Activated naive CD8-positive, alpha-beta T cell treated with anti-CD3 and anti-CD28 coated beads, Interleukin-2, amount 10 ng/mL, durations not matched to agents 7 days and 5 days (primary cell): ENCODE measurements around the gene LIN28B. TPM values are rescaled to one million over a fixed set of nuclear protein-coding genes. Genes with fewer than 3 reads are reported as not detected.

Experiments
- ATAC-seq: fragments of 150-1000 bp; cut with Tn5 transposase; one replicate; pipeline ENCODE4 v1.10.0; 2021; ENCODE audit warnings: low read depth, moderate library complexity
- POLR2A ChIA-PET: fragments of 350-600 bp; sonication (Branson Sonifier 250); formaldehyde crosslinking; loops from one replicate; lab custom pipeline; 2021; ENCODE audit warnings: antibody characterized with exemption; lab: Charles Lee
- DNase-seq: peaks from one replicate; pipeline ENCODE4 v3.0.0; 2021
- H3K27ac Mint-ChIP-seq: one replicate; pipeline ENCODE4 v1.8.0; 2022; ENCODE audit warnings: mild to moderate bottlenecking, mixed read lengths
- H3K27me3 Mint-ChIP-seq: one replicate; pipeline ENCODE4 v1.8.0; 2022; ENCODE audit warnings: mild to moderate bottlenecking, moderate library complexity, mixed read lengths
- H3K36me3 Mint-ChIP-seq: one replicate; pipeline ENCODE4 v1.8.0; 2021; ENCODE audit warnings: mild to moderate bottlenecking, mixed read lengths
- H3K4me1 Mint-ChIP-seq: one replicate; pipeline ENCODE4 v1.8.0; 2021; ENCODE audit warnings: mixed read lengths
- H3K4me3 Mint-ChIP-seq: one replicate; pipeline ENCODE4 v1.8.0; 2022; ENCODE audit warnings: mild to moderate bottlenecking, moderate library complexity, mixed read lengths
- H3K9me3 Mint-ChIP-seq: one replicate; pipeline ENCODE4 v1.8.0; 2021; ENCODE audit warnings: mixed read lengths
- total RNA-seq, 2 experiments: library from RNA; stranded (reverse); gene quantifications; one replicate each; pipeline ENCODE4 v1.2.3, GENCODE V29; 2021

Gene LIN28B, protein sequence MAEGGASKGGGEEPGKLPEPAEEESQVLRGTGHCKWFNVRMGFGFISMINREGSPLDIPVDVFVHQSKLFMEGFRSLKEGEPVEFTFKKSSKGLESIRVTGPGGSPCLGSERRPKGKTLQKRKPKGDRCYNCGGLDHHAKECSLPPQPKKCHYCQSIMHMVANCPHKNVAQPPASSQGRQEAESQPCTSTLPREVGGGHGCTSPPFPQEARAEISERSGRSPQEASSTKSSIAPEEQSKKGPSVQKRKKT
- not detected for total RNA-seq

DNA sequence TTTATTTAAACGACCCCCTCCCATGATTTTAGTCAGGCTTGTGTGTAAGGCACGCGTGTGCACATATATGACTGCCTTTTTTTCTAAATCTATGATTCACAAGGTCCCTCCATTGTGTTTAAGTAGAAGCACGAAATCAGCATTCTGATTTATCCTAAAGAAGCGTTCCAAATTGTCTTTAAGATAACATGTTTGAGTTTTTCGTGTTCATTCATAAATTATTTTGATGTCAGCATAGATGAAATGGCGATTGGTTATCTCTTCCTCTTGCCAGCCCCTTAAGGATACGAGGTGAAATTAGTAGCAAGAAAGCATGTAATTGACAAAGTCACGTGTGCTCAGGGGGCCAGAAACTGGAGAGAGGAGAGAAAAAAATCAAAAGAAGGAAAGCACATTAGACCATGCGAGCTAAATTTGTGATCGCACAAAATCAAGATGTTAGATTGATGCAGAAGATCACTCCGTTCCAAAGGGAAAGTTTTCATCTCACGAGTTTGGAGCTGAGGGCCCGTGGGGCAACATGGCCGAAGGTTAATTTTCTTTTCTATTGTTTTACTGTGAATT, at the start of gene LIN28B:
TSS of gene LIN28B (plus strand) at position 377 of the 564 bp plus-strand sequence. CDS start at position 521, 144 bp downstream.
- peaks cover 5% of the 10 kb centered on the region for H3K36me3 Mint-ChIP-seq
- H3K4me1 Mint-ChIP-seq: peaks cover 14% of the 10 kb centered on the region
- DNase-seq (no peak), ATAC-seq (no peak)
- no peak within 1 kb of the TSS for H3K27ac Mint-ChIP-seq
- H3K4me3 Mint-ChIP-seq: peak within 1 kb of the TSS; percentile 54
- peaks cover 77% of the 10 kb centered on the region for H3K27me3 Mint-ChIP-seq
- POLR2A ChIA-PET: no interaction called here
- H3K9me3 Mint-ChIP-seq: peaks cover 5% of the 10 kb centered on the region

DNA sequence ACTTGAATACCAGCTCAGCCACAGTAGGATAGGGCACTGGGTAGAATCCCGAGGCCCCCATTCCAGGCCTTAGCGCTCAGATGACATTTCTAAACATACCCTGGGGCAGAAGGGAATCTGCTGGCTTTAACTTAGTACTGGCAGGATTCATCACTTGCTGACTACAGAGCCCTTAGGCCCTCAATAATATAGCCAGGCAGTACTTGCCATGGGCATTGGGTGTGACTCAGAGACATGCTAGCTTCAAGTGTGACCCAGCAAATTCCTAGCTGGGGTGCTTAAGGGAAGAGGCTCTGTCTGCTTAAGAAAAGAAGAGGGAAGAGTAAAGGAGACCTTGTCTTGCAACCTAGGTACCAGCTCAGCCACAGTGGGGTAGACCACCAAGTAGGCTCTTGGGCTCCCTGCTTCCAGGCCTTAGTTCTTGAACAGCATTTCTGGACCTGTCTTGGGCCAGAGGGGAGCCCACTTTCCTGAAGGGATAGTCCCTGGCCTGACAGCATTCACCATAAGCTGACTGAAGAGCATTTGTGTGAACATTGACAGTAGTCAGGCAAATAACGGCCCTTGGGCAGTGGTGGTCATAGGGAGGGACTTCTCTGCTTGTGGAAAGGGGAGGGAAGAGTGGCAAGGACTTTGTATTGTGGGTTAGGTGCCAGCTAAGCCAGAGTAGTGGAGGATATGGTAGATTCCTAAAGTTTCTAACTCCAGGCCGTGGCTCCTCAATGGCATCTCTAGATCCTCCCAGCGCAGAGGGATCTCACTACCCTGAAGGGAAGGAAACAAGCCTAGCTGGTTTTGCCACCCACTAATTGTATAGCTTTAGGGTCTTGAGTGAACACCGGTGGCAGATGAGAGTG, 48.6 kb upstream of the LIN28B start:
- no peak for DNase-seq
- no peaks in the 10 kb centered on the region for H3K4me1 Mint-ChIP-seq
- H3K27ac Mint-ChIP-seq: no peak overlapping the region
- POLR2A ChIA-PET: no interaction called here
- H3K4me3 Mint-ChIP-seq: no peak overlapping the region
- no peaks in the 10 kb centered on the region for H3K36me3 Mint-ChIP-seq
- no peak for ATAC-seq
- H3K9me3 Mint-ChIP-seq: no peaks in the 10 kb centered on the region
- peaks cover 7% of the 10 kb centered on the region for H3K27me3 Mint-ChIP-seq

DNA sequence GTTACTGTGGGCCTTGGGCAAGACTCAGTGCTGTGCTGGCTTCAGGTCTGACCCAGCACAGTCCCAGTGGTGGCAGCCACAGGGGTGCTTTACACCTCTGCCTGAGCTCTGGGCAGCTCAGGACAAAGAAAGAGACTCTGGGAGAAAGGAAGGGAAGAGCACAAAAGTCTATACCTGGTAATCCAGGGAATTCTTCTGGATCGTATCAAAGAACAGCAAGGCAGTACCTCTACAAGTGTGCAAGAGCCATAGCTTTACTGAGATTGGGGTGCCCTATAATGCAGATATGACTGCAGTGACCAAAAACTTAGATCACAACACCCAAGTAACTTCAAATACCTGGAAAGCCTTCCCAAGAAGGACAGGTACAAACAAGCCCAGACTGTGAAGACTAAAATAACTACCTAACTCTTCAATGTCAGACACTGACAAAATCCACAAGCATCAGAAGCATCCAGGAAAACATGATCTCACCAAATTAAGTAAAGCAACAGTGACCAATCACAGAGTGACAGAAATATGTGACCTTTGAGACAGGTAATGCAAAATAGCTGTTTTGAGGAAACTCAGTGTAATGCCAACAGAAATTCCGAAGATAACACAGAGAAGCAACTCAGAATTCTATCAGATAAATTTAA, 47.9 kb upstream of the LIN28B start:
- no peaks in the 10 kb centered on the region for H3K4me1 Mint-ChIP-seq
- H3K27me3 Mint-ChIP-seq: peaks cover 9% of the 10 kb centered on the region

DNA sequence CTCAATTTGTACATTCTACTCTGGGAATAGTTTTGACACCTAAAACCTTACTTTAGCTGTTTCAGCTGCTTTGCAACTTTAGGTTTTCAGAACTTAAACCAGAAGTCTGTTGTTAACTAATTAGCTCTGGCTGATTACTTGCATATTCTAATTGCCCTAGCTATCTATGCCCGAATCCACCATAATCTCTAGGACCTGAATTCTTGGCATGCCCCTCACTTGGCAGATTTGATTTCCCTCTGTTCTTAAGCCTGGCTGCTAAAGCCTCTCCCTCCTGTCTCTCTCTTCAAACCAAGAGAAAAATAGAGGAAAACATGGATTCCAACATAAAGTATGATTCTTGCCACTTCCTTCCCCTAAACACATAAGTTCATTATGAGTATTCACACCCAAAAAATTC, 35.0 kb upstream of the LIN28B start:
- Mint-ChIP-seq H3K36me3 (no peaks in the 10 kb centered on the region), H3K27me3 (peaks cover 7% of the 10 kb centered on the region), H3K4me1 (no peaks in the 10 kb centered on the region), H3K9me3 (no peaks in the 10 kb centered on the region), H3K4me3 (no peak overlapping the region), H3K27ac (no peak overlapping the region)
- DNase-seq: no peak
- POLR2A ChIA-PET: no interaction called here
- no peak for ATAC-seq

More for the DNA sequence above, 47.9 kb upstream of the LIN28B start:
- POLR2A ChIA-PET: no interaction called here
- no peak for ATAC-seq
- H3K27ac Mint-ChIP-seq: no peak overlapping the region
- no peaks in the 10 kb centered on the region for H3K36me3 Mint-ChIP-seq
- DNase-seq: no peak
- H3K9me3 Mint-ChIP-seq: no peaks in the 10 kb centered on the region
- no peak overlapping the region for H3K4me3 Mint-ChIP-seq

DNA sequence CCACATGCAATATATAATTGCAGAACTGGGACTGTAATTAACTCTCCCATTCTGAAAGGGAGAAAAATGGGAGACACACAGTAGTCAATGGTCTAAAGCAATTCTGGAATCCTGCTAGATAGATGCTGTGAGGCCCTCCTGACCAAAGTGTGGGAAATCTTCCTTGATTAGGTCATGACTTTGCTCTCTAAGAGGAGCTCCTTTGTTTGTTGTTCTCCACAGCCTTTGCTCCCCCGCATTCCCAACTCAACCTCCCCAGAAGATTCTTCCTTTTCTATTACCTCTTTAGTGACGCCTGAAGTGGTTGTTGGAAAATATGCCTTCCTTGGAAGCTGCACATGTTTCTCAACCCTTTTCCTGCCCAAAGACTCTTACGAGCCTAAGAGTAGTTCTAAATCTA, 28.8 kb upstream of the LIN28B start:
- Mint-ChIP-seq H3K4me1 (no peaks in the 10 kb centered on the region), H3K27me3 (no peaks in the 10 kb centered on the region), H3K4me3 (no peak overlapping the region), H3K9me3 (no peaks in the 10 kb centered on the region), H3K36me3 (no peaks in the 10 kb centered on the region), H3K27ac (no peak overlapping the region)
- ATAC-seq: no peak
- no peak for DNase-seq
- POLR2A ChIA-PET: no interaction called here

DNA sequence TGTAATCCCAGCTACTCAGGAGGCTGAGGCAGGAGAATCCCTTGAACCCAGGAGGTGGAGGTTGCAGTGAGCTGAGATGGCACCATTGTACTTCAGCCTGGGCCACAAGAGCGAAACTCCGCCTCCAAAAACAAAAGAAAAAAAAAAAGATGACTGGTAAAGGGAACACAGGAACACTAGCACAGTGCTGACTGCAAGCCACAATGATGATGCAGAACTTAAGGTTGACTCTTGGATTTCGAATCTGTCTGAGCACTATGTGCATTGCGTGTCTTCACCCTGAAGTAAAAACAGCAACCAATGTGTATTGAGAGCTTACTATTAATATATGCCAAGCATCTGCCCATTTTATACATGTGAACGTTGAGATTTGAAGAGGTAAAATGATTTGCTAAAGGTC, 27.6 kb upstream of the LIN28B start:
- no peak for DNase-seq
- peaks cover 4% of the 10 kb centered on the region for H3K27me3 Mint-ChIP-seq
- H3K4me3 Mint-ChIP-seq: no peak overlapping the region
- no peaks in the 10 kb centered on the region for H3K36me3 Mint-ChIP-seq
- no peaks in the 10 kb centered on the region for H3K9me3 Mint-ChIP-seq
- POLR2A ChIA-PET: no interaction called here
- ATAC-seq: no peak
- no peaks in the 10 kb centered on the region for H3K4me1 Mint-ChIP-seq
- H3K27ac Mint-ChIP-seq: no peak overlapping the region

DNA sequence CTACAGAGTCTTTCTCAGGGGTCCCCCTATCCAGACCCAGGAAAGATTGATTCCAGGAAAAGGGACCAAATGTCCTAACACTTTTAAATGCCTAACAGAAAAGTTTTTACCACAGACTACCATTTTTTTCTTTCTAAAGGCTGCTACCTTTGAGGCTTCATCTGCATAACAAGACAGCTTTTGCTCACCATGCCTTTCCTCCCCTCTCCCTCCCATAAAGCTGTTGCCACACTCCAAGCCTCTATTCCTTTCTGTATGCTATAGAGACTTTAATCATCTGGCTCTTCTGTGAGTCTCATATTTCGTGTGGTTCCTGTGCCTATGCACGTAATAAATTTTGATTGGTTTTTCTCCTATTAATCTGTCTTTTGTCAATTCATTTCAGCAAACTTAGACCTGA, 26.0 kb upstream of the LIN28B start:
- no peaks in the 10 kb centered on the region for H3K36me3 Mint-ChIP-seq
- POLR2A ChIA-PET: no interaction called here
- H3K27me3 Mint-ChIP-seq: peaks cover 4% of the 10 kb centered on the region
- H3K9me3 Mint-ChIP-seq: no peaks in the 10 kb centered on the region
- DNase-seq: no peak
- no peak for ATAC-seq
- H3K4me3 Mint-ChIP-seq: no peak overlapping the region
- no peaks in the 10 kb centered on the region for H3K4me1 Mint-ChIP-seq
- H3K27ac Mint-ChIP-seq: no peak overlapping the region

DNA sequence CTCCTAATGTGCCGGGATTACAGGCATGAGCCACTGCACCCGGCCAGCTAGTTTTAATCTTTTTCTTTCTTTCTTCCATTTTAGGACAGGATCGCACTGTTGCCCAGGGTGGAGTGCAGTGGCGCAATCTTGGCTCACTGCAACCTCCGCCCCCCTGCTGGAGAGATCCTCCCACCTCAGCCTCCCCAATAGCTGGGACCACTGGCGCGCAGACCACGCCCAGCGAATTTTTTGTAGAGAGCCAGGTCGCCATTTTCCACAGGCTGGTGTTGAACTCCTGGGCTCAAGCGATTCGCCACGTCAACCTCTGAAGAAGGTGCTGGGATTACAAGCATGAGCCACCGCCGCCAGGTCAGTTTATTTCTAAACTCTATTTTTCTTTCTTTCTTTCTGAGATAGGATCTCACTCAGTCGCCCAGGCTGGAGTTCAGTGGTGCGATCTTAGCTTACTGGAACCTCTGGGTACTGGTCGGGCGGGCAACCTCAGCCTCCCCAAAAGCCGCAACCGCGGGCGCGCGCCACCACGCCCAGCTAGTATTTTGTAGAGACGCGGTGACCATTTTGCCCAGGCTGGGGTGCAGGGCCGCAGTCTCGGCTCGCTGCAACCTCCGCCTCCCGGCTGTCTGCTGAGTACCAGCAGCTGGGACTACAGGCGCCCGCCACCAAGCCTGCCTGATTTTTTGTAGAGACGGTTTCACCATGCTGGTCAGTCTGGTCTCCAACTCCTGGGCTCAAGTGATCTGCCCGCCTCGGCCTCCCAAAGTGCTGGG, 20.0 kb upstream of the LIN28B start:
- peaks cover 3% of the 10 kb centered on the region for H3K4me1 Mint-ChIP-seq
- no peak overlapping the region for H3K27ac Mint-ChIP-seq
- H3K4me3 Mint-ChIP-seq: no peak overlapping the region
- peaks cover 28% of the 10 kb centered on the region for H3K27me3 Mint-ChIP-seq
- POLR2A ChIA-PET: no interaction called here
- no peak for DNase-seq
- no peaks in the 10 kb centered on the region for H3K9me3 Mint-ChIP-seq
- ATAC-seq: no peak
- no peaks in the 10 kb centered on the region for H3K36me3 Mint-ChIP-seq

DNA sequence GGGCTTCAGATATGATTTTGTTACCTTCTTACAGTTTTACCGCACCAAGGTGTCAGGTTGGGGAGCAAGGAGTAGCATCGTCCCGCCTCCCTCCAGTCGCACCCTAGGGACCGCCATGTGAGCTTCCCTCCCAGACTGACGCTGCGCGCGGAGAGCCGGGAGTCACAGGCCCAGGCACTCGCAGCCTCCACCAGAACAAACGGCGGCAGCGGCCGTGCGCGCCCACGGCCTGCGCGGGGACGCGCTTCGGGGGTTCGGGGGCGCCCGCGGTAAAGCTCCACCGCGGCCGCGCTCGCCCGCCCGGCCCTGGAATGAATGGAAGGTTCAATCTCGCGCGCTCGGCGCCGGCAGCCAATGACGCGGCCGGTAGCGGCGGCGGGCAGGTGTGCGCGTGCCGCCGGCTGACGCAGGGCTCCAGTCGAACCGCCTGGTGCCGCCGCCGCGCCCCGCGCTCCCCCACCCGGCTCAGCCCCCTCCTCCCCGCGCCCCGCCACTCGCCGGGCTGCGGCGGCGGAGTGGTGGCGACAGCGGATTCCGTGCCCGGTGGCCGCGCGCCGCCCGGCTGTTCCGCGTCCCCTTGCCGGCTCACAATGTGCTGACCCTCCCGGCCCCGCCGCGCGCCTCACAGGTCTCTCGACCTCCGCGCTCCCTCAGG, 16.5 kb upstream of the LIN28B start:
- DNase-seq (no peak), ATAC-seq (no peak)
- Mint-ChIP-seq H3K27ac (no peak overlapping the region), H3K4me1 (peaks cover 3% of the 10 kb centered on the region), H3K9me3 (no peaks in the 10 kb centered on the region), H3K36me3 (no peaks in the 10 kb centered on the region), H3K27me3 (peaks cover 42% of the 10 kb centered on the region), H3K4me3 (peak overlapping the region; percentile 30)
- POLR2A ChIA-PET: no interaction called here

DNA sequence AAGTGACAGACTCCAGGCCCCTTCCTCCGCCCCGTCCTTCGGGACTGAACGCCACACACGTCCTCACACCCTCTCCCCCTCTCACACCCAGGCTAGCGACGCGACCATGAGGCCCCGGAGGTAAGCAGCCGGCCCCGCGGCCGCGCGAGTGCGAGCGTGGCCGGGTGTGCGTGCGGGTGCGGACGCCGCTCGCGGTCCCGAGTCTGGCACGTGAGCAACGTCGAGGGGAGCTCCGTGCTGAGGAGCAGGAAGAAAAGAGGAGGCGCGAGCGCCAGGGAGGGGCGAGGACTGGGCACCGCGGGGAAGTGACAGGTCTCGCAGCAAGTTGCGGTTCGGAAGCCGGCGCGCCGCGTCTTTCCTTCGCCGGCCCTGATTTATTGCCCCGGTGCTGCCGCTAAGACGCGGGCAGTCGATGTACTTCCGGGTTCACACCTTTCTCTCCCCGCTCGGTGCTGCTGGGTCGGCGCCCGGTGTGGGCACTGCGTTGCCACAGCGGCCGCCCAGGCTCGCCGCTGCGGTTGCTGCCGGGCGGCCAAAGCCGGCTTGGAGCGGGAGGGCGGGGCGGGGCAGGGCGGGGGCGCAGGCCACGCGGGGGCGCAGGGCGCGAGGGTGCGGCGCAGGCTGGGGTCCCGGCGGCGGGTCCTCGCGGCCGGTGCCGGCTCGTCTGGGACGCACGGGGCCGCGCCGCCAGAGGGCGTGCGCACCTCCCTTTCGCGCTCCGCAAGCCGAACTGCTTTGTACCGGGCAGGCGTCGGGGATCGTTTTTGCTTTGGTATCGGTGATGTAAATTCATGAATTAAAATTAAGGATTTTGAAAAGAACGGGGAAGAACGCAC, 15.8 kb upstream of the LIN28B start:
- Mint-ChIP-seq H3K27me3 (peaks cover 47% of the 10 kb centered on the region), H3K4me3 (peak overlapping the region; percentile 74), H3K36me3 (no peaks in the 10 kb centered on the region), H3K27ac (no peak overlapping the region), H3K4me1 (peaks cover 3% of the 10 kb centered on the region), H3K9me3 (no peaks in the 10 kb centered on the region)
- POLR2A ChIA-PET: no interaction called here
- DNase-seq (peak; percentile 68), ATAC-seq (peak; percentile 83)

DNA sequence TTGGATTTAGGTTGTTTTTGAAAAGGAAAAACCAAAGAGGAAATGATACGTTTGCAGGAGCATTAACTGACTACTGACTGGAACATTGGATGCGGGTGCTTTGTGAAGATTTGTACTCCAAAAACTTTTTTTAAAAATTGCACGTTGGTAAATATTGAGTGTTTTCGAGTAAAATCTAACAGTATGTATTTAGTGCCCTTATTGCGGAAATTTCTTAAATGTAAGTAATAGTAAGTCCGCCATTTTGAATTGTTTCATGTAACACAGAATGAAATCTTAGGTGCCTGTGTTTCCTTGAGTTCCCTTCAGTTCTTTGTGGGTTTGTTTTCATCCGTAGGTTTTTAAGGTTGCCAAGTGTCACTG, 15.2 kb upstream of the LIN28B start:
- no peak for DNase-seq
- Mint-ChIP-seq H3K27me3 (peaks cover 42% of the 10 kb centered on the region), H3K36me3 (no peaks in the 10 kb centered on the region), H3K4me3 (peak overlapping the region; percentile 74), H3K27ac (no peak overlapping the region), H3K9me3 (no peaks in the 10 kb centered on the region), H3K4me1 (peaks cover 3% of the 10 kb centered on the region)
- POLR2A ChIA-PET: no interaction called here
- no peak for ATAC-seq

DNA sequence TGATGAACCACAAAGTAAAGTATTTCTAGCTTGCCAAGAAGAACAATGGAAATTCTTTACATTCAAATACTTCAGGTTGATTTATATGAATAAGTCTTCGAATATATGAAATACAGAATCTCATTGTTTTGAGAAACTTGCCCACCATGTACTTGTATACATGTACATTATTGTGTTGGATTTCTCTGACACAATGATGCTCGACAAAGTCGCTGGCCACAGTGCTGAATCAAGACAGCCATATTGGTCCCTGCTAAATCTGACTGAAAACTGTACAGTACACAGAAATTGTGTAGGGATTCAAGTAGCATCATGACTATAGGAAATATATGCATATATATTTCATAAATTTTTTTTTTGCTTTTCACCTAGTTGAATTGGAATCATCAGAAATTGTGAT, 13.1 kb upstream of the LIN28B start:
- POLR2A ChIA-PET: no interaction called here
- Mint-ChIP-seq H3K36me3 (no peaks in the 10 kb centered on the region), H3K9me3 (no peaks in the 10 kb centered on the region), H3K4me1 (peaks cover 3% of the 10 kb centered on the region), H3K27ac (no peak overlapping the region), H3K27me3 (peaks cover 43% of the 10 kb centered on the region), H3K4me3 (no peak overlapping the region)
- no peak for ATAC-seq
- no peak for DNase-seq
